Measurements from ENCODE around the gene NUTF2. TPM values are rescaled to one million over a fixed set of nuclear protein-coding genes. Genes with fewer than 3 reads are reported as not detected.

Gene NUTF2
- total RNA-seq, 1 donor from 2014 or later = 184 TPM

GRCh38 chr16:67915831-67916723 lies 69.3 kb downstream of the NUTF2 start:
- no peak for DNase-seq
- H3K27me3 Mint-ChIP-seq = no peaks in the 10 kb centered on the region
- intact Hi-C loops (cut with micrococcal nuclease) = no loop called here
- H3K36me3 Mint-ChIP-seq (ENCODE audit: low read depth) = peaks cover 6% of the 10 kb centered on the region
- no peak overlapping the region for H3K4me3 Mint-ChIP-seq
- H3K9me3 Mint-ChIP-seq = no peaks in the 10 kb centered on the region
- peaks cover 18% of the 10 kb centered on the region for H3K4me1 Mint-ChIP-seq
- H3K27ac Mint-ChIP-seq = peak overlapping the region; percentile 31

- Mint-ChIP-seq H3K36me3 (ENCODE audit: low read depth) (peaks cover 10% of the 10 kb centered on the region), H3K4me1 (peaks cover 24% of the 10 kb centered on the region), H3K27ac (peak overlapping the region; percentile 90), H3K4me3 (no peak overlapping the region), H3K9me3 (no peaks in the 10 kb centered on the region), H3K27me3 (no peaks in the 10 kb centered on the region)
- intact Hi-C loops (cut with micrococcal nuclease) = no loop called here
- no peak for DNase-seq
Measured at GRCh38 chr16:67917140-67917851, 70.6 kb downstream of the NUTF2 start.

- H3K4me3 Mint-ChIP-seq = no peak overlapping the region
- DNase-seq = peak; percentile 74
- H3K27me3 Mint-ChIP-seq = no peaks in the 10 kb centered on the region
- H3K9me3 Mint-ChIP-seq = no peaks in the 10 kb centered on the region
- intact Hi-C loops (cut with micrococcal nuclease) = no loop called here
- peaks cover 26% of the 10 kb centered on the region for H3K4me1 Mint-ChIP-seq
- H3K36me3 Mint-ChIP-seq (ENCODE audit: low read depth) = peaks cover 10% of the 10 kb centered on the region
- peak overlapping the region; percentile 90 for H3K27ac Mint-ChIP-seq
Measured at GRCh38 chr16:67917852-67918236, 71.1 kb downstream of the NUTF2 start.

- intact Hi-C loops (cut with micrococcal nuclease) = no loop called here
- Mint-ChIP-seq H3K4me3 (no peak overlapping the region), H3K9me3 (no peaks in the 10 kb centered on the region), H3K27me3 (no peaks in the 10 kb centered on the region), H3K27ac (no peak overlapping the region), H3K36me3 (ENCODE audit: low read depth) (peaks cover 6% of the 10 kb centered on the region), H3K4me1 (peaks cover 25% of the 10 kb centered on the region)
- no peak for DNase-seq
Measured at GRCh38 chr16:67919622-67920221, 73.0 kb downstream of the NUTF2 start.

Other genes starting within 250 kb of the NUTF2 start
- 219 and 229 TPM in 2 replicates for gene CARMIL2, start 201.8 kb upstream of the NUTF2 start, total RNA-seq
- 54.0 and 55.1 TPM in 2 replicates for gene ACD, start 186.7 kb upstream of the NUTF2 start, total RNA-seq
- 13.5 and 14.0 TPM in 2 replicates for gene PARD6A, start 186.0 kb upstream of the NUTF2 start, total RNA-seq
- 12.7 and 13.8 TPM in 2 replicates for gene ENKD1, start 180.2 kb upstream of the NUTF2 start, total RNA-seq
- gene C16orf86, start 180.1 kb upstream of the NUTF2 start, total RNA-seq = 0.68 and 1.5 TPM in 2 replicates
- 16.2 and 18.3 TPM in 2 replicates for gene GFOD2, start 127.6 kb upstream of the NUTF2 start, total RNA-seq
- gene RANBP10, start 40.4 kb upstream of the NUTF2 start, total RNA-seq = 18.2 and 18.6 TPM in 2 replicates
- gene TSNAXIP1, start 40.0 kb upstream of the NUTF2 start, total RNA-seq = 0.65 and 0.80 TPM in 2 replicates
- 46.4 and 48.7 TPM in 2 replicates for gene THAP11, start 4.6 kb upstream of the NUTF2 start, total RNA-seq
- gene CENPT, start 760 bp downstream of the NUTF2 start, total RNA-seq = 37.0 and 44.5 TPM in 2 replicates
- gene EDC4, start 26.1 kb downstream of the NUTF2 start, total RNA-seq = 112 and 122 TPM in 2 replicates
- gene NRN1L, start 38.0 kb downstream of the NUTF2 start, total RNA-seq = 0.63 TPM in 1 of 2 replicates, not detected in the other
- gene PSKH1, start 46.3 kb downstream of the NUTF2 start, total RNA-seq = 14.4 and 16.3 TPM in 2 replicates
- 6.0 and 6.5 TPM in 2 replicates for gene CTRL, start 84.9 kb downstream of the NUTF2 start, total RNA-seq
- gene PSMB10, start 89.9 kb downstream of the NUTF2 start, total RNA-seq = 211 and 214 TPM in 2 replicates
- gene LCAT, start 97.2 kb downstream of the NUTF2 start, total RNA-seq = 16.5 and 18.2 TPM in 2 replicates
- 40.6 and 44.7 TPM in 2 replicates for gene SLC12A4, start 121.7 kb downstream of the NUTF2 start, total RNA-seq
- gene DPEP3, start 133.6 kb downstream of the NUTF2 start, total RNA-seq = not detected in 2 replicates
- 1.7 and 2.3 TPM in 2 replicates for gene DPEP2, start 152.6 kb downstream of the NUTF2 start, total RNA-seq
- not detected in 2 replicates for gene DPEP2NB, start 169.0 kb downstream of the NUTF2 start, total RNA-seq
- 23.9 and 26.1 TPM in 2 replicates for gene DDX28, start 176.3 kb downstream of the NUTF2 start, total RNA-seq
- 35.3 and 42.6 TPM in 2 replicates for gene DUS2, start 176.4 kb downstream of the NUTF2 start, total RNA-seq
- gene NFATC3, start 238.4 kb downstream of the NUTF2 start, total RNA-seq = 143 and 146 TPM in 2 replicates

Measured in activated CD4-positive, alpha-beta T cell treated with anti-CD3 and anti-CD28 coated beads, Interleukin-2, amount 10 ng/mL, durations not matched to agents 24 days and 14 days (primary cell).